GM19239 (cell line): ENCODE data around the gene SMIM24.

Experiments
- DNase-seq: peaks from one replicate; pipeline ENCODE4 v3.0.0; 2011; ENCODE audit warnings: low spot score; ENCODE audit not compliant: insufficient read length
- FAIRE-seq: peaks from 2 replicates; lab custom pipeline; 2011; peaks lifted over from hg19 to GRCh38; lab: Jason Lieb, UNC

SMIM24 gene

DNA sequence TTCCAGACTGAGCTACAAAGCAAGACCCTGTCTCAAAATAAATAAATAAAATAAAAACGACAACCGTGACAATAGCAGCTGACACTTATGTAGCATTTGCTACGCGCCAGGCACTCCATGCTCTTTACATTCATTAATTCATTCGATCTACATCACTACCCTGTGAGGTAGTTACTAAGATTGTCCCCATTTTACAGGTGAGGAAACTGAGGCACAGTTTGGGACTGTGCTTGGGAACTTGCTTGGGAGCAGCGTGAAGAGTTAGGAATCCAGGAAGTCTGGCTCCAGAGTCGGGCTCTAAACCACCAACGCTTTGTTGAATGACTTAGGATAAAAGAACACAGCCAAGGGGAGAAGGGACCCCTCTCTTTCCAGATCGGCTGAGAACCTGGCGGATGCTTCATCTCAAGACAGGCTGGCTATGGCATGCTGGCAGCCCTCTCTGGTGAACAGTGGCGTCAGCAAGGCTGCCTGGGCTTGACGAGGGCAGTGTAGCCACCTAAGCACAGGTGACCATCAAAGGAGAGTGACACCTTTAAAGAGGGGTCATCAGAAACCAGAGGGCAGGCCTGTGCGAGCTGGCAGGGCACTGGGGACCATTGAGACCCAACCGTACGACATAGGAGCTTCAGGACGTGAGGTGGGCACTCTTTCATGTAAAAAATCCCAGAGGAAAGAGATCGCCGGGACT lies 19.6 kb upstream of the SMIM24 start:
- no peak for FAIRE-seq
- no peak for DNase-seq

DNA sequence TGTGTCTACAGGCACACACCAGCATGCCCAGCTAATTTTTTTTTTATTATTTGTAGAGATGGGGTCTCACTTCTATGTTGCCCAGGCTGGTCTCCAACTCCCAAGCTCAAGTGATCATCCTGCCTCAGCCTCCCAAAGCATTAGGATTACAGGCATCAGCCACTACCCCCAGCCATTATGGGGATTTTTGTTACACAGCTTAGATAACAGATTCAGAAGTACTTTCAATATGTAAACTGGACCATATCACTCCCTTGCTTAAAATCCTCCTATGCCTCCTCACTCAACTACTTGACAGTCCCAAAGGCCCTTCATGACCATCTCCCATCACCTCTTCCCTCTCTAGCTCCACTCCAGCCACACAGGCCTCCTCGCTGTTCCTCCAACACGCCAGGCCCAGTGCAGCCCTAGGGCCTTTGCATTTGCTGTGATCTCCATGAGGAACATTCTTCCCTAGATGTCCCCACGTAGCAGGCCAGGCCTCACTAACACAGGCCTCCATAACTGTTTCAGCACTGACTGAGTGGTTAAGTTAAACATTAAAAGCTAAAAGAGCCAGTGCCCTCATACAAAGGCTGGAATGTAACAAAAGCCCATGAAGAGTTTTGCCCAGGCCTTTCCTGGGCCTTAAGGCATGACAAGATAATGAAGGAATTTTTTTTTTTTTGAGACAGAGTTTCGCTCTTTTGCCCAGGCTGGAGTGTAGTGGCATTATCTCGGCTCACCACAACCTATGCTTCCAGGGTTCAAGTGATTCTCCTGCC lies 17.6 kb upstream of the SMIM24 start:
- no peak for FAIRE-seq
- no peak for DNase-seq

DNA sequence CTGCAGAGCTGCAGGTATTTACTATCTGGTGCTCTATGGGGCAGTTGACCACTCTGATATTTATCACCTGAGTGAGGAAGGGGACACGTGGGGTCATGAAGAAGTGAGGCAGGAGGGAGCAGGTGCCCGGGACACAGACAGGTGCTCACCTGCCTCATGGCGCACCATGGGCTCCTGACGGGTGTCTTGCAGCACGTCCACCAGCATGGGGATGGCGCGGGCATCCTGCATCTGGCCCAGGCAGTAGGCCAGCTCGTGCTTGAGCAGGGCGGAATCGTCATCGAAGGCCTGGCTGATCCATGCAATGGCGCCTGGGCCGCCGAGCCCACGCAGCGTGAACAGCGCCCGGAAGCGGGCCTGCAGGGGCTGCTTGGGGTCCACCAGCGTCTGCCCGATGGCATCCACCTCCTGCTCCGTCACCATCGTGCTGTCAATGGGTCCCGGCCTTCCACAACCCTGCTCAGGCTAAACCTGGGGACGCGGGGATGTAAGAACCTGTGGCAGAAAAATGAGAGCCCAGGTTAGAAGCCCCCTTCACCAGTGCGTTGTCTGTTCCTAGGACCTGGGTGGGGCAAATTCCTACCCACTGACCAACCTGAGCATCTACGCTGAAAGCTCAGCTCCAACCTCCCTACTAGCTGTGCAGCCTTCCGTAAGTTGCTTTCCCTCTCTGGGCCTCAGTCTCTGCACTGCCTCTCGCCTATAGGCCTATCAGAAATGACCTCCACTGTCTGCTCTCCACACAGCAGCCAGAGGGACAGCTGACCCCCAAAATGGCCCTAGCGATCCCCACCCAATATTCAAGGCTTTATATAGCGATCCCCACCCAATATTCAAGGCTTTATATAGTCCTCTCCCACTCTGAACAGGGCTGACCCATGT lies 16.3 kb upstream of the SMIM24 start:
- DNase-seq (no peak), FAIRE-seq (no peak)

DNA sequence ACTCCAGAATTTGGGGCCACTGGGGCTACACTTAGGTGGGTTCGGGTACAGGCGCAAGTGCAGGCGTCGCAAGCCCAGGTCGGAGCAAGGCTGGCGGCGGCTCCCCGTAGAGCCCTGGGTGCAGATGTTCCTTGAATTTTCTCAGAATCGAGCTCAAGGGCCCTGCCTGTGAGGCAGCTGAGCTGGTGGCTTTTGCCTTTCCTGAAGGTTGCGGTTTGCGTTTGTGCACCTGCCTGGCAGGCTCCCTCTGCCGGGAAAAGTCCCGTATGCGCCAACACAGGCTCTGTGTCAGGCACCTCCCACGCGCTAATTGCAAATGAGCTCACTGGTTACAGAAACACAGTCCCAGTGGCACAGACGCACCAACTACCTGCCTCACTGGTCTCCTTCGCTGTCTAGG lies 14.2 kb upstream of the SMIM24 start:
- FAIRE-seq (no peak), DNase-seq (no peak)

DNA sequence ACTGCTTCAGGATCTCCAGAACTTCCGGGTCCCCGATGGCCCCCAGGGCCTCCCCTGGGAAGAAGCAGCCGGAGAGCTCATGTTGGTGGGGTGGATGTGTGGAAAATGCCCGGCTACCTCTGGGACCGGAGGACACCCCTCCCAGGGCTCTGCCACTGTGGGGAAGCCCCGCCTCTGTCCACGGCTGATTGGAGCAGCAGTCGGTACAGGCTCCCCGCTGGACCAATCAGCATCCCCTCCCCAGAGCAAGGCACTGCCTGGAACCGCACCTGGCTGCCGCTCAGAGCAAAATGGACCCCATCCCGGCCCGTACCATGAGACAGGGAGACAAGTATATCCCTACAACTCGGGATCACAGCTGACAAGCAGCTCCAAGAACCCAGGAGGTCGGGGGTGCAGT lies 13.7 kb upstream of the SMIM24 start:
- DNase-seq (no peak), FAIRE-seq (no peak)

DNA sequence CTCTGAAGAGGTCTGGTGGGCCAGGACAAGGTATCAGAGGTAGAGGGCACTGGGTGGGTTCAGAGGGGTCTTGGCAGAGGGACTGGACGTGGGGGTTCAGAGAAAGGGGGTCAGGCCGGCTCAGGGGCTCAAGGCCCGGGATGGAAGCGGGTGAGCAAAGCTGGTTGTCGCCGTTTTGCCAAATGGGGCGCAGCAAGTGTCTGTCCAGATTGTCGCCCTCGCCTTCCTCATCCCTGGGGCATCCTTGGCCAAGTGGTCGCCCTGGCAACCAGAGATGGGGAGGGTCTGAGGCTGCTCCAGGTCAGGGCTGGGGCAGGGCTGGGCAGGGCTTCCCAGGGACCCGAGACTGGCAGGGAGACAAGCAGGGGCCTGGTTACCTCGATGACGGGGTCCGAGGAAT lies 13.3 kb upstream of the SMIM24 start:
- FAIRE-seq (no peak), DNase-seq (no peak)

DNA sequence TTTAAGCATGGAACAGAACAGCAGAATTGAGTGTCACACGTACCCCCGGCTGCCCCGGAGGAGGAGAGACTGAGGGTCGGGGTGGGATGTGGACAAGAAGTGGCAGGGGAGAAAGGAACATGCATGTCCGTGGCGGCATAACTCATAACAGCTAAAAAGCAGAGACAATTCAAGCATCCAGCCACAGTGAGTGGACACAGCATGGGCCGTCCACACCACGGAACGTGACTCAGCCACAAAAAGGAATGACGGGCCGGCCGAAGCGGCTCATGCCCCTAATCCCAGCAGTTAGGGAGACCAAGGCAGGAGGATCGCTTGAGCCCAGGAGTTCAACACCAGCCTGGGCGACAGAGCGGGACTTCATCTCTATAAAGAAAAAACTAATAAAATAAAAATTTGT lies 12.6 kb upstream of the SMIM24 start:
- FAIRE-seq (no peak), DNase-seq (no peak)

DNA sequence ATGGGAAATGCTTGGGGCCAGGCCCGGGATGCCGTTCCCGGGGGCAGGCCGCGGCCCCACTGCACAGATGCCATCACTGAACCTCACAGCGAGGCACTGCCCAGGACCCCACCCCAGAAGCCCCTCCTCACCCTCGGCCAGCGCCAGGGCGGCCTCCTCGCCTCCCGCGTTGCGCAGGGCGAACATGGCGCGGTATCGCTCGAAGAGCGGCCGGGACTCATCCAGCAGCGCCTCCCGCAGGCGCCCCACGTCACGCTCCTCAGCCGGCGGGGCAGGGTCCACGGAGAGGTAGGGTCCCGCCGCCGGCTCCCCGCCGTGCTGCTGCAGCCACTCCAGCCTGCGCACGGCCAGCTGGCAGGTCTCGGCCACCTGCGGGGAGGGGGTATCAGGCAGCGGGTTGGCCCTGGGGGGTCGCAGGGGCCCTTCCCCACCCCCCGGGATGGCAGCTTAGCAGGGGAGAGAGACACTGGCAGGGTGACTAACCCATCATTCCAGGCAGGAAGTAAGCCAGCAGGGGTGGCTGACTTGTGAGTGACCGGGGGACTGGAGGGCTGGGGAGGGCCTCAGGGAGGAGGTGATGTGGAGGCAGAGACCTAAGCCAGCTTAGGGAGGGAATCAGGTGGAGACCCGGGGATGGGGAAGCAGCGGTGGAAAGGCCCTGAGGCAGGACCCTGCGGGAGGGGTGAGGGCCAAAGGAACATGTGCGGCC lies 12.0 kb upstream of the SMIM24 start:
- FAIRE-seq: no peak

DNA sequence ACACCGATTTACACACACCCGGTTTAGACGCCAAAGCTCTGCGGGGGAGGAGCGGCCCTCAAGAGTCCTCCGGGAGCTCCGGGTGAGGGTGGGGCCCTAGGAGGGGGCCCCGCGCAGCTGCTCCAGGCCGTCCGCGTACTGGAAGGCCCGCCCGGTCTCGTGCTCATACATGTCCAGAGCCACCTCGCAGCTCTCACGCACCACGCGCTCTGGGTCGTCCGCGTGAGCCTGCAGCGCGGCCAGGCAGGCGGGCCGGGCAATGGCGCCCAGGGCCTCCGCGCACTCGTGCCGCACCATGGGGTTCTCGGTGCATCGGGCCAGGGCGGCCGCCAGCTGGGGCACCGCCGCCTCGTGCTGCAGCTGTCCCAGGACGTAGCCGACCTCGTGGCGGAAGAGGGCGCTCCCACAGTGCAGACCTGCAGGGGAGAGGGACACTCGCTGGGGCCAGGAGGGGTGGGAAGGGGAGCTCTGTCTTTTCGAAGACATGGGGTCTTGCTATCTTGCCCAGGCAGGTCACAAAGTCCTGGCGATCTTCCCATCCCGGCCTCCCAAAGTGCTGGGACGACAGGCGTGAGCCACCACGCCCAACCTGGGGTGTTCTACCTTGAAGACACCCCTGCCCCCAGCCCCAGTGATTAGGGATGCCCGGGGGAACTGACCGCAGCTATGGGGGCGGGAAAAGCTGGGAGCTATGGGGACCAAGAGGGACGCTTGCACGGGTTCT lies 11.2 kb upstream of the SMIM24 start:
- no peak for FAIRE-seq

More for the DNA sequence above, 12.0 kb upstream of the SMIM24 start:
- DNase-seq: no peak

DNA sequence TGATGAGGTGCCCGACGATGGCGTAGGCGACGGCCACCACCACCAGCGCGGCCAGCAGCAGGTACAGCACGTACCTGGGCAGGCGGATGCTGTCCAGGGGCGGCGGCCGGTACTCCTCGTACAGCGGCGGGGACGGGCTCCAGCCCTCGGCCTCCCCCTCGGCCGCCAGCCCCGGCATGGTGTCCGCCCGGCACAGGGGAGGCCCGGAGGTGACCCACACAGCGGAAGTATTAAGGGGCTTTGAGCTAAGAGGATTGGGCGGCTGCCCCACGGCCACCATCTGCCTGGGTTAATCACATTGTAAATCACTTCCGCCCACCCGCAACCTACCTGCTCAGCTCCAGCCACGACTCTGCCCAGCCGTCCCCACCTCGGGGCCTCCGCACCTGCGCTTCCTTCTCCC lies 2.9 kb upstream of the SMIM24 start, which contains the start of gene SMIM44:
Gene SMIM44, minus strand, starts transcription at position 216 of the 403 bp plus-strand sequence. Its CDS starts 38 bp downstream, at position 178.
- no peak for FAIRE-seq
- no peak for DNase-seq

More for the DNA sequence above, 11.2 kb upstream of the SMIM24 start:
- DNase-seq: no peak

DNA sequence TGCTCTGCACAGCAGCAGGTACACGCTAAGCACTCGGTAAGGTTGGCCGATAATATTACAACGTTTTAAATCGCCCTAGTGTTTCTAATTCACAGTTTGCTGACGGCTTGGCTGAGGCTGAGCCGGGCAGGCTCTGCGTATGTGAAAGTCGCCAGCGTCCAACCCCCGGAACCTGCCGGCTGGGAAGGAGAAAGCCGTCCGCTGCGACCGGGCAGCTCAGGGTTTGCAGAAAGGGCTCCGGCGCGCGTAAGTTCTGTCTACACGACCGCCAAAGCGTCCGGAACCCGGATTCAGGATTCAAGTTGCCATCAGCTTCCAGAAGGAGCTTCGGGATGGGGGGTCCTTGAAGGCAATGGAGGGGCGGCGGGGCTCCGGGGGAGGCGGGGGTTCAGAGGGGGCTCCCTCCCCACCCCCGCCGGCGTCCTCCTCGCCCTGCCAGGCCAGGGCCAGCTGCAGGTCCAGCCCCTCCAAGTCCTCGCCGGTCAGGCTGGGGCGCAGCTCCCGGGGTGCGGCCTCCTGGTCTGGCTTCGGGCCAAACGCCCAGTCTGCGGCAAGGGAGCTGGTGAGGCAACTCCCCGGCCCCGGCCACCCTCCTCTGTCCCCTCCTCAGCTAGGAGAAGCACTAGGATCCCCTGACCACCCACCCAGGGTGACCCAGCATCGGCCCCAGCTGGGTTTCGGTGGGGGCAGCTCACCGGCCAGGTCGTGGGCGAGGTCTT lies 2.3 kb upstream of the SMIM24 start:
- no peak for DNase-seq
- no peak for FAIRE-seq

DNA sequence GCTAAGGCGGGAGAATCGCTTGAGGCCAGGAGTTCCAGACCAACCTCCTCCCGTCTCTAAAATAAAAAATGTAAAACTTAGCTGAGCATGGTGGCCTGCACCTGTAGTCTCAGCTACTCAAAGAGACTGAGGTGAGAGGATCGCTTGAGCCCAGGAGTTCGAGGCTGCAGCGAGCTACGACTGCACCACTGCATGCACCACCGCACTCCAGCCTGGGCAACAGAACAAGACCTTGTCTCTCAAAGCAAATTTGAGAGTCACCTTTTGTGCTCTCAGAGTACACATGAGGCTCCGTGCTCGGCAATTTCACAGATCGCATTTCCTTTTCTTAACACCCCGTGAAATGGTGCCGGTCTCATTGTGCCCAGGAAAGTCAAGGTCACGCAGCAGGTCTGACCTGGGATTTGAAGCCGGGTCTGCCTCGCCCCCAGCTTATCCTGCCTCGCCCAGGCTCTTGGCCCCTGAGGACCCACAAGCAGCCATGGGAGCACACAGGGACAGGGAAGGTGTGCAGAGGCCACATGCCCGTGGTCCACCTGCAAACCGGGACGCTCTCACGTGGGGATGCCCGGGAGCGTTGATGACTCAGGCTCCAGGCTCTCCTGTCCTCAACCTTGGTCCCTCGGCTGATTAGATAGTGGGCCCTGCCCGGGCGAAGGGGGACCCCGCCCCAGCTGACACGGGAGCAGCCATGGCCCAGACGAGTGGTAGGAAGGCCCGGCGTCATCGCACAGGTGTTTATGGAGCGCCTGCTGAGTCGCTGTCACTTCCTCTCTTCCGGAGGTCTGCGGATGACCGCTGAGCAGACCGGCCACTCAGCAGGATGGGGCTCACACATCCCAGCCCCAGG lies 1.1 kb upstream of the SMIM24 start:
- FAIRE-seq (no peak), DNase-seq (no peak)

DNA sequence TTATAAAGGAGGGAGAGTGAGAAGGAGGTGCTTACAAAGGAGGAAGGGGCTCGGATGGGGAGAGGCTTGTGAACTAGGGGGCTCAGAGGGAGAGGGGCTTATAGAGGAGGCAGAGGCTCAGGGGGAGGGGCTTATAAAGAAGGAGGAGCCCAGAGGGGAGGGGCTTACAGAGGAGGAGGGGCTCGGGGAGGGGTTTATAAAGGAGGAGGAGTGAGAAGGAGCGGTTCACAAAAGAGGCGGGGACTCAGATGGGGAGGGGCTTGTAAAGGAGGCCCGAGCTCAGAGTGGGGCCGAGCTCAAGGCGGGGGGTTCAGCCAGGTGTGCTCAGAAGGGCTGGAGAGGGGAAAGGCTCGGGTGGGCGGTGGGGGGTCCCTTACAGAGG lies 500 bp downstream of the SMIM24 start:
- FAIRE-seq: no peak
- no peak for DNase-seq

DNA sequence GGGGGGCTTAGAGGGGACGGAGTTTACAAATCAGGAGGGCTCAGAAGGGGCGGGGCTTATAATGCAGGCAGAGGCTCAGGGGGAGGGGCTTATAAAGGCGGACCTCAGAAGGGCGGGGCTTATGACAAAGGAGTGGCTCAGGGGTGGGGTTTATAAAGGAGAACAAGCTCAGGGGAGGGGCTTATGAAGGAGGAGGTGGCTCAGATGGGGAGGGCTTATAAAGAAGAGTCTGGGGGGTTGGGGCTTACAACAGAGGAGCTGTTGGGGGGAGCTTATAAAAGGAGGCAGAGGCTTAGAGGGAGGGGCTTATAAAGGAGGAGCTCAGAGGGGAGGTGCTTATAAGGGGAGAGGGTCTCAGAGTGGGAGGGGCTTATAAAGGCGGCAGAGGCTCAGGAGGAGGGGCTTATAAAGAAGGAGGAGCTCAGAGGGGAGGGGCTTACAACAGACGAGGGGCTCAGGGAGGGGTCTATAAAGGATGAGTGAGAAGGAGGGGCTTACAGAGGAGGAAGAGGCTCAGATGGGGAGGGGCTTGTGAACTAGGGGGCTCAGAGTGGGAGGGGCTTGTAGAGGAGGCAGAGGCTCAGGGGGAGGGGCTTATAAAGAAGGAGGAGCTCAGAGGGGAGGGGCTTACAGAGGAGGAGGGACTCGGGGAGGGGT lies 1.0 kb downstream of the SMIM24 start:
- FAIRE-seq (peak; percentile 4), DNase-seq (no peak)

DNA sequence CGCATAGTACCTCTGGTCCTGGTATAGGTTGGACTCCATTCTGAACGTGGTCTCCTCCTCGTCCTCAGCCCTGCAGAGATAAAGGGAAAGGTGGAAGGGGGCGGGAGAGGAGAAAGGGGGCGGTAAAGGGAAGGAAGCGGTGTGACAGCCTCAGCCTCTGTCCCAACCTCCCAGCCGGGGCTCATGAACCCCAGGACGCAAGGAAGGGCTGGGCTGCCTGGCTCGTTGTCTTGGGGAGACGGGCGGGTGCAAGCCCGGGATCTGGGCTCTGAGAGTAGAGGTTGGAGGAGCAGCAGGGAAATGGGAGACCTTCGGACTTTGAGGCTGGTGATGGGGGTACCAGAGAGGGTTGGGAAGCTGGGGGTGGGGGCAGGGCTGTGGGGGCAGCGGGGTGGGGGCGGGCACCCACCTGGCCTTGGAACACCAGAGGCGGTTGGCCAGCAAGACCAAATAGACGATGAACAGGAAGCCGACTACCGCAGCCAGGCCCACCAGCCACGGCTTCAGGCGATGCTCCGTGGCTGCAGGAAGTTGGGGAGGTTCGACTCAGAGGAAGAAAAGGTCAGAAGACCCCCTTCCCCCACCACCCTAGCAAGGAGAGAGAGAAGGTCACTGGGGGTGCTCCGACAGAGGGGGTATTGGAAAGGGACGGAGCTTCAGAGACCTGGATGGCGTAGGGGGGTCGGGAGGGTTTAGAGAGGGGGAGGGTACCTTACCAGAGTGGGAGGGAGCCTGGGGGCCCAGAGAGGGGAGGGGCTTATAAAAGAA lies 1.7 kb downstream of the SMIM24 start:
- DNase-seq (no peak), FAIRE-seq (no peak)

DNA sequence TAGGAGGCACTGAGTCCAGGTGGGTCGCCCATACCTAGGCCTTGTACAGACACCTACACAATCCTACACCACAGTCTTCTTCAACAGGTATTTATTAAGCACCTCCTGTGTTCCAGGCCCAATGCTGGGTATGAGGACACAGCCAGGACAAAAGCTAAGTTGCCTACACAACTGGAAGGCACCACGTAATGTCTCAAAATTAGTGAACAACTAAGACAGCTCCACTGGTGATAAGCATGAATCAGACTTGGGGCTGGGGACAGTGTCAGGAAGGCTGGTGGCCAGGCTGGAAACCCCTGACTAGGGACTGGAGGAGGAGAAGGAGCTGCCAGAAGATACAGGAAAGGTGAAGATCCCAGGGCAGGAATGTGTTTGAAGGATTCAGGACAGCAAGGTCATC lies 2.4 kb downstream of the SMIM24 start:
- FAIRE-seq (no peak), DNase-seq (no peak)

DNA sequence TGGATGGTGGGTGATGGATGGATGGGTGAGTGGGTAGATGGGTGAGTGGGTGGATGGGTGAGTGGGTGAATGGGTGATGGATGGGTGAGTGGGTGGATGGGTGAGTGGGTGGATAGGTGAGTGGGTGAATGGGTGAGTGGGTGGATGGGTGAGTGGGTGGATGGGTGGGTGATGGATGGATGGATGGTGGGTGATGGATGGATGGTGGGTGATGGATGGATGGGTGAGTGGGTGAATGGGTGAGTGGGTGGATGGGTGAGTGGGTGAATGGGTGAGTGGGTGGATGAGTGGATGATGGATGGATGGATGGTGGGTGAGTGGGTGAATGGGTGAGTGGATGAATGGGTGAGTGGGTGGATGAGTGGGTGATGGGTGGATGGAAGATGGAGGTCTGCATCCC lies 2.8 kb downstream of the SMIM24 start:
- FAIRE-seq (no peak), DNase-seq (no peak)
